Frontal cortex (tissue), 4 donors: ENCODE measurements around the gene LDLRAD2. TPM values are rescaled to one million over a fixed set of nuclear protein-coding genes. Genes with fewer than 3 reads are reported as not detected.
"Not testable (repeated sequence)": the region's sequence is repeated elsewhere in the genome, so short reads cannot be mapped to it uniquely, and the experiment has no call there.

Experiments
- DNase-seq, 2 donors: peaks; one replicate each; pipeline ENCODE4 v3.0.0; 2012; ENCODE audit warnings: low spot score in 2 of 2
- FAIRE-seq: peaks from 2 replicates; lab custom pipeline; 2012; peaks lifted over from hg19 to GRCh38; lab: Jason Lieb, UNC
- total RNA-seq: library from RNA; depleted of rRNA; stranded (reverse); fragments of >200 nt; gene quantifications from one replicate; pipeline ENCODE4 v1.2.3, GENCODE V29; 2014
- donor health status: control.
- donor health status: control.
- donor health status: control.

LDLRAD2 gene
- total RNA-seq, 1 donor from 2014 or later: not detected

DNA sequence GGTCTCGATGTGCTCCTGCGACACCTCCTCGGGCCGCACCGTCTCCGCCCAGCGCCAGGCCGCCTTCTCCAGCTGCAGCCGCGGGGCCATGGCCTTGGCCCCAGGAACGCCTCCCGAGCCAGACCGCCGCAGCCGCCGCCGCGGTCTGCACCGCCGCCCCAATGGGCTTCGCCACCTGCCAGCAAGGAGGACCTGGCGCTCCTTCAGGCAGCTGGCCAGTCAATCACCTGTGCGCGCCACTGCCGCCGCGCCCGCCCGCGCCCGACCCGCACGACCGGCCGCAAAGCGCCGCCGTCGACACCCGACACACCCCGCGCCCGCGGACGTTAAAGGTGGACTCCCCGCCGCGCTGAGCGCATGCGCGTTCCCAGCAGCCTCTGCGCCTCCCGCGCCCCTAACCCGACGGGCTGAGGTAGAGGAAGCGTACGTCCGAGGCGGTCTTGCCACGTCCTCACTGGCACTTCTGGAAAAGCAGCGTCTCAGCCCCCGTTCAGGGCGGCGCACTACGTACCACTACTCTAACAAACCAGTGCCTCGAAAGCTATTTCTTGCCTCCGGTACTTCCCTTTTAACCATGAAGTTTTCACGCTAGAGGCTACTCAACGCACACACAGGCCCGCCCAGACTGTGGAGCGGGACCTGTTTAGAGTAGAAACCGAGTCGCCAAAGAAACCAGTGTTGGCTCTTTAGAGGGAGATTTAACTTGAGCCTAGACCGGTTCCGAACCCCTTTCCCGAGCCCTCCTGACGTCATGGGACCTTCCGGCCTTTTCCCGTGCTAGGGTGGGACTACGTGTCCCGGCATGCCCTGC, 29.0 kb upstream of the LDLRAD2 start, which contains the start of gene USP48:
TSS of gene USP48 (minus strand) at position 282 of the 811 bp plus-strand sequence. CDS start at position 90, 192 bp downstream.
- FAIRE-seq (no peak), DNase-seq (peak; percentile 86 to 91)

- DNase-seq (peak in 1 of 2 donors; percentile 13), FAIRE-seq (no peak)
These were observed 28.1 kb upstream of the LDLRAD2 start for GRCh38 chr1:21783679-21784603.

DNA sequence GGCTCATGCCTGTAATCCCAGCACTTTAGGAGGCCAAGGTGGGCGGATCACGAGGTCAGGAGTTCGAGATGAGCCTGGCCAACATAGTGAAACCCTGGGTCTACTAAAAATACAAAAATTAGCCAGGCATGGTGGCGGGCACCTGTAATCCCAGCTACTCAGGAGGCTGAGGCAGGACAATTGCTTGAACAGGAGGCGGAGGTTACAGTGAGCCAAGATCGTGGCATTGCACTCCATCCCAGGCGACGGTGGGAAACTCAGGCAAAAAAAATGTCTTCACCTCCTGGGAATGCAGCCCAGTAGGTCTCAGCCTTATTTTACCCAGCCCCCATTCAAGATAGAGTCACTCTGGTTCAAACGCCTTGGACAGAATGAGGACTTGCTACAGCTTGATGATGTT, 26.3 kb upstream of the LDLRAD2 start:
- not testable (repeated sequence) for DNase-seq, FAIRE-seq

DNA sequence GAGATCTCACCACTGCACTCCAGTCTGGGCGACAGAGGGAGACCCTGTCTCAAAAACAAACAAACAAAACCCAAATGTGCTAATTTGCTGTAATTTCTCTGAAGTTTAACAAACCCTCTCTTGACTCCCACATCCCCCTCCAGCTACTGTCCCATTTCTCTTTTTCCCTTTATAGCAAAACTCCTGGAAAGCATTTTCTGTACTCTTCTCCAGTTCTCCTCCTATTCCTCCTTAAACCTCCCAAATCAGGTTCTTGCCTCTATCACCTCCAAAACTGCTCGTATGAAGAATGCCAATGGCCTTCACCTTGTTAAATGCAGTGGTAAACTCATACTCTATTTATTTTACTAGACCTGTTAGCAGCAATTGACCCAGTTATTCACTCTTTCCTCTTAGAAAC, 25.4 kb upstream of the LDLRAD2 start:
- DNase-seq: no peak
- FAIRE-seq: no peak

DNA sequence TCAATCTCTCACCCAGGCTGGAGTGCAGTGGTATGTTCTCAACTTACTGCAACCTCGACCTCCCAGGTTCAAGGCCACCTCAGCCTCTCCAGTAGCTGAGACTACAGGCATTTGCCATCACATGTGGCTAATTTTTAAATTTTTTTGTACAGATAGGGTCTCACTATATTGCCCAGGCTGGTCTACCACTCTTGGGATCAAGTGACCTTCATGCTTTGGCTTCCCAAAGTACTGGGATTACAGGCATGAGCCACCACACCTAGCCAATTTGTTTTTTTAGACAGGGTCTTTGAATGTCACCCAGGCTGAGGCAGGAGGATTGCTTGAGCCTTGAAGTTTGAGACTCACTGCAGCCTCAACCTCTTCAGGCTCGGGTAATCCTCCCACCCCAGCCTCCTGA, 19.0 kb upstream of the LDLRAD2 start:
- DNase-seq: no peak
- no peak for FAIRE-seq

DNA sequence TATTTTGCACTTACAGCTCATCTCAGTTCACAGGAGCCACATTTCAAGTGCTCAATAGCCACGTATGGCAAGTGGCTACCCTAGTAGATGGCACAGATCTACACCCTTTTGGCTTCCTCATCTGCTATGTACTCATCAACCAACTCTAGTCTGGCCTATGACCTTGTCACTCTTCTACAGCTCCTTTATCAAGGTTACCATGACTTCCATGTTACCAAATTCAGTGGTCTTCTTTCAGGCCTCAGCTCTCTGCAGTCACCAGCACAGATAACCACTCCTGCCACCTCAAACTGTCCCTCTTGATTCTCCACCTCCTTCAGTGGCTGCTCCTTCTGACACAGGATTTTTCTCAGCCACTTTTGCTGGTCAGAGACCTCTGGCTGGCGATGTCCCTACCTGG, 17.4 kb upstream of the LDLRAD2 start:
- DNase-seq: no peak
- no peak for FAIRE-seq

DNA sequence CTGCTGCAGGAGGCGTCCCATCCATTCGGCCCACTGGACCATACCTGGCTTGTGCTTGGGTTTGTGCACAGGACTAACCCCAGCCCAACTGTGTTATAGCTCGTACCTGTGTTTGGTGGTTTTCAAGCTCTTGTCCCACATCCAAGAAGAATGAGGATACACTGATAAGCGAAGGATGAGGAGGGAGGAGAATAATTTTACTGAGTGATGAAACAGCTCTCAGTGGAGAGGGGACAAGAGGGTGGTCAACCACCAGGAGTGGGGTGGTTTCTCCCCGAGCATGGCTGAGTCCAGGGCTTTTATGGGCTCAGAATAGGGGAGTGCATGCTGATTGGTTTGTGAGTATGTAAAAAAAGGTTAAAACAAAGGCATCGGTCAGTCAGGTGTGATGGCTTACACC, 17.0 kb upstream of the LDLRAD2 start:
- no peak for DNase-seq
- no peak for FAIRE-seq

GRCh38 chr1:21799730-21800129, 12.3 kb upstream of the LDLRAD2 start:
- DNase-seq: no peak
- FAIRE-seq: no peak

DNA sequence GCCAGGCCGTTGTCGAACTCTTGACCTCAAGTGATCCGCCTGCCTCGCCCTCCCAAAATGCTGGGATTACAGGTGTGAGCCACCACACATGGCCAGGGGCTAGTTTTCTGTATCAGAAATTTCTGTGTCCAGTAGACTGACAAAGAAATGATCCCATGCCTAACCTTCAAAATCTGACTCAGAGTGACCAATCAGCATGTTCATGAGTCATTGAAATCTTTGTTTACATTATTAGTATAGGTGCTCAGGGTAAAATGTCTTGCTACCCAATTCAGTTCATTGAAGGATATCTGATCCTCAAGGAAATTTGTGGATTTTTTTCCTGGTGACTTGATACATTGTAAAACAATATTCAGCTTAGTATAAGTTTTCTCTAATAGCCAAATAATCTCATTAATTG, 11.0 kb upstream of the LDLRAD2 start:
- DNase-seq (no peak), FAIRE-seq (no peak)

DNA sequence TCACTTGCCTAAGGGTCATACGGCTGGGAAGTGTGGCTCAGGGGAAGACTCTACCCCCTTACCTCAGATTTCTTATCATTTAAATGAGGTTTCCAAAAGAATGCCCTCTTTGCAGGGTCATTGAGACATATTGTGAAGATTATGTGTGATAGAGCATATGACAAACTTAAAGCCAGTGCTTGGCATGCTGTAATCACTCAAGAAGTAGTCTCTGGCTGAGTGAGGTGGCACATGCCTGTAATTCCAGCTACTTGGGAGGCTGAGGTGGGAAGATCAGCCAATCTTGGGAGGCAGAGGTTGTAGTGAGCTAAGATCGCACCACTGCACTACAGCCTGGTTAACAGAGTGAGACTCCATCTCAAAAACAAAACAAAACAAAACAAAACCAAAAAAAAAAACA, 7.5 kb upstream of the LDLRAD2 start:
- no peak for DNase-seq
- no peak for FAIRE-seq

DNA sequence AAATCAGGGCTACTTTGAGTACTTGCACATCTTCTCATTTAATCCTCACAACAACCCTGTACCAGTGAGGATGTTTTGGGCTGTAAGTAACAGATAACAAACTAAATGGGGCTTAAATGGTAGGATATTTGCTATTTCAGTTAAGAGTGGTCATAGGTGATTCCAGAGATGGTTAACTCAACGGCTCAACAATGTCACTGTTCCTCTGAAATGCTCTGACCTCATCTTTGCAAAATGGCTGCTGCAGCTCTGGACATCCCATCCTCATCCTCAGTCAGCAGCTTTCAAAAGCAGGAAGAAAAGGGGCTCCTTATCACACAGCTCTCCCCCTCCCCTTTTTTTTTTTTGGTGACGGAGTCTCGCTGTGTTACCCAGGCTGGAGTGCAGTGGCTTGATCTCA, 1.5 kb downstream of the LDLRAD2 start:
- FAIRE-seq (no peak), DNase-seq (no peak)

- FAIRE-seq: no peak
- peak; percentile 19 to 27 for DNase-seq
These were observed 2.3 kb downstream of the LDLRAD2 start for GRCh38 chr1:21814241-21814918.

- DNase-seq (peak; percentile 8 to 37), FAIRE-seq (no peak)
These were observed 3.0 kb downstream of the LDLRAD2 start for GRCh38 chr1:21814981-21815582.

- DNase-seq: peak in 1 of 2 donors; percentile 12
- FAIRE-seq: no peak
These were observed 3.8 kb downstream of the LDLRAD2 start for GRCh38 chr1:21815724-21816321.

GRCh38 chr1:21816602-21817302, 4.7 kb downstream of the LDLRAD2 start:
- FAIRE-seq (no peak), DNase-seq (peak in 1 of 2 donors; percentile 13)

DNA sequence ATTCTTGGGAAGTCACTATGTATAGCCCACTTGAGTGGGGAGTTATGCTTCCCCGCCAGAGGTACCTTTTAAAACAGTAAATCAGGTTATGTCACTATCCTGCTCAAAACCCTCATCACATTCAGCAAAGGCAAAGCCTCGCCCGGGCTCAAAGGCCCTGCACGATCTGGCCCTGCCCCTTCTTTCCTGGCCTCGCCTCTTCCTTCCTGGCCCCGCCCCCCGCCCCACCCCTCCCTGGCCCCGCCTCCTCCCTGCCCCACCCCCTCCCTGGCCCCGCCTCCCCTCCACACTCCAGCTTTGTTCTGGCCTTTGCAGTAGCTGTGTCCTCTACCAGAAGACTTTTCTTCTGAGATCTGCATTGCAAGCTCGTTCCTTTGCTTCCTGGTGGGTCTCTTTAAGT, 6.6 kb downstream of the LDLRAD2 start:
- FAIRE-seq (no peak), DNase-seq (no peak)

- no peak for FAIRE-seq
- DNase-seq: no peak
These were observed 8.7 kb downstream of the LDLRAD2 start for GRCh38 chr1:21820597-21821232.

DNA sequence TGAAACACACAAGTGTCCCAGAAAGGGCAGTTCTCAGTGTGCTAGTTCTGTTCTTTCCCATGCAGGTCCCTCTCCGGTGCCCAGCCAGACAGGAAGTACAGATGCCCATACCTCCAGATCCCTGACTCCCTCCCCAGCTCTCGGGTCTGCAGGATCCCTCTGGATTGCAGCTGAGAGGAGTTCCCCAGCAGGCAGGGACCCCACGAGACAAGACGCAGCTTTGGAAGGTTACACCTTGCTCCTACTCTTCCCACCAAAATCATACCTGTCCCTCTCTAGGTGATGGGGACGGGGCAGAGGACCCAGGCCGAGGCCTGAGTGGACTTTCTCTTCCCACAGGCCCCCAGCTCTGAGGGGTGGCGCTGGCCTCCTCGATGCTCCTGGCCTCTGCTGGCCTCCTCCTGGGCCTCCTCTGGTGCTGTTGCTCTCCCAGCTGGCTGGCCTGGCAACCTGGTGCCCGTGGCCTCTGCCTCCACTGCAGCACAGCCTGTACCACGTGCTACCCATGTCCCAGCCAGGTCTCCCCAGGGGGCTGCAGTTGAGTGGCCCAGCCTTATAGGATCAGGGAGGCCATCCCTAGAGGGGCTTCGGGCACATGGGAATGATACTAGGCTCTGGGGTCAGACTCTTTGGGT, 9.4 kb downstream of the LDLRAD2 start:
- DNase-seq: no peak
- FAIRE-seq: no peak
